ENCODE measurements around the gene IMPA2.

DNA sequence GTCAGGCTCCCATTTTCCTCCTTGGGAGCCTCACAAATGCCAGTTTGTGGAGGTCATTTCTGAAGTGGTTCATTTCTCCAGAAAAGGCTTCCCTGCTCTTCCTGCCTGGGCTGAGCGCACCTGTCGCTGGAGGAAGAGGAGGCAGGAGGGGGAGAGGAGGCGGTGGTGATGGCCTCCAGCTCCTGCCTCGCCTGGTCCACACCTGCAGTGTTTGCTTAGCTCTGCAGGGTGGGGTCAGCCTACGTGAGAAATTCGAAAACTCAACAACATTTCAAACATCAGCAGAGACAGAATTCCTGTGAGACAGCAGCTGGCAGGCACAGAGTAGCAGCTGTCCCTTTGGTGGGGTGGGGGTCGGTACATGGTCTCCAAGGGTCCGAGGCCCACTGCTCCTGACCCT, 7.9 kb downstream of the IMPA2 start:
- TF ChIP-seq, protein P1, sequence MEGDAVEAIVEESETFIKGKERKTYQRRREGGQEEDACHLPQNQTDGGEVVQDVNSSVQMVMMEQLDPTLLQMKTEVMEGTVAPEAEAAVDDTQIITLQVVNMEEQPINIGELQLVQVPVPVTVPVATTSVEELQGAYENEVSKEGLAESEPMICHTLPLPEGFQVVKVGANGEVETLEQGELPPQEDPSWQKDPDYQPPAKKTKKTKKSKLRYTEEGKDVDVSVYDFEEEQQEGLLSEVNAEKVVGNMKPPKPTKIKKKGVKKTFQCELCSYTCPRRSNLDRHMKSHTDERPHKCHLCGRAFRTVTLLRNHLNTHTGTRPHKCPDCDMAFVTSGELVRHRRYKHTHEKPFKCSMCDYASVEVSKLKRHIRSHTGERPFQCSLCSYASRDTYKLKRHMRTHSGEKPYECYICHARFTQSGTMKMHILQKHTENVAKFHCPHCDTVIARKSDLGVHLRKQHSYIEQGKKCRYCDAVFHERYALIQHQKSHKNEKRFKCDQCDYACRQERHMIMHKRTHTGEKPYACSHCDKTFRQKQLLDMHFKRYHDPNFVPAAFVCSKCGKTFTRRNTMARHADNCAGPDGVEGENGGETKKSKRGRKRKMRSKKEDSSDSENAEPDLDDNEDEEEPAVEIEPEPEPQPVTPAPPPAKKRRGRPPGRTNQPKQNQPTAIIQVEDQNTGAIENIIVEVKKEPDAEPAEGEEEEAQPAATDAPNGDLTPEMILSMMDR (IDR thresholded peaks at IDR 0.05): no peak
- no peak for TF ChIP-seq POLR2A (IDR thresholded peaks at IDR 0.05)
